GM19328 (cell line): ENCODE measurements around the gene PRR16.

Experiments
- ATAC-seq: cut with Tn5 transposase; IDR thresholded peaks from one replicate; pipeline ENCODE4 v1.9.1; 2021; ENCODE audit warnings: mild to moderate bottlenecking, moderate library complexity; ENCODE audit not compliant: unreplicated experiment

Gene PRR16

DNA sequence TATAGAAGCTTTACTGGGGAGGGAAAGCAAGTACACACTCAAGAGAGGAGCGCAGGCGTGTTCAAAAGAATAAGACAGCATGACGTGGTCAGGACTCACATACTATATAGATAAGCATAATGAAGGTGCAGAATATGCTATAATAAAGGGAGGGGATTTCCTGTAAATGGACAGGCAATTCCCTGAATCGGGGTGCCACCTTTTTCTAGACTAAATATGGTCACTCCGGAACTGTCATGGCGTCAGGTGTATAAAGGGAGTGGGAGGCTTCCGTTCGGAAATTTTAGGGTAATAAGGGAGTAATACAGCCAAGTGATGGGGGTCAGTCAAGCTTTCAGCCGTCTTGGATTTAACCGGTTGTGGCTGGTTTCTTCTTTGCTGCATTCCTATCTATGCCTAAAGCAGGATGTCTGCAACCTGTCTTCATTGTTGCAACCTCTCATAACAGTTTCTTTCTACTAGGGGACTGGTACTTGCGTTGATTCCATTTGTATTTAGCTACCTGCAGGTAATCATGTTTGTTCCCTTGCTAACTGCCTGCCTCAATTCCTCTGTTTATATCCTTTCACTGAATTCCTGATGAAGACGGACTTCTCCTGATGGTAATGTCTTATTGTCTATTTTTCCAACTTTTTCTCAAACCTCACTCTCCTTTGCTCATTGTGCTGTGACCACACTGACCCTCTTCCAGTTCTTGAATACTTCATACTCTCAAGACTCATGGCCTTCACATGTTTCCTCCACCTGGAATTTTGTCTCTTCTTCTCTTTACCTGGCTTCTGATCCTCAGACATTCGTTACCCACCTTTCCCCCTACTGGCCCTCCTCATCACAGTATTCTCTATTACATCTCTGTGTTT is 48.9 kb downstream of the PRR16 start:
- ATAC-seq: no peak

GRCh38 chr5:120516805-120517204 is 52.7 kb downstream of the PRR16 start:
- ATAC-seq: no peak

GRCh38 chr5:120517607-120518252 is 53.6 kb downstream of the PRR16 start:
- no peak for ATAC-seq

DNA sequence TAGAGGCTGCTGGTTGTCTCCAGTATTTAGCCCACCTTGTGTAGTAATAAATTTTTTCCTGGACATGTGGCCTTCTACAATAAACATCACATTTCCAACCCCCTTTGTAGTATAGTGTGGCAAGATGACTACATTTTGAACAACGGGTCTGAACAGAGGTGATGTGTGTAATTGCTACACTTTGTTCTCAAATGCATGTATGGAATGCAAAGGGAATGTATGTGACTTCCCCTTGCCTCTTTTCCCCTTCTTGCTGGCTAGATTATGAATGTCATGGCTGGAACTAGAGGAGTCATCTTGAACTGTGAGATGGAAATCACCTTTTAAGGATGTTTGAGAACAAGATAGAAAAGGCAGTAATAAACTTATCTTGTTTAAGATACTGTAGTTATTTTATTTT is 54.5 kb downstream of the PRR16 start:
- ATAC-seq: no peak

DNA sequence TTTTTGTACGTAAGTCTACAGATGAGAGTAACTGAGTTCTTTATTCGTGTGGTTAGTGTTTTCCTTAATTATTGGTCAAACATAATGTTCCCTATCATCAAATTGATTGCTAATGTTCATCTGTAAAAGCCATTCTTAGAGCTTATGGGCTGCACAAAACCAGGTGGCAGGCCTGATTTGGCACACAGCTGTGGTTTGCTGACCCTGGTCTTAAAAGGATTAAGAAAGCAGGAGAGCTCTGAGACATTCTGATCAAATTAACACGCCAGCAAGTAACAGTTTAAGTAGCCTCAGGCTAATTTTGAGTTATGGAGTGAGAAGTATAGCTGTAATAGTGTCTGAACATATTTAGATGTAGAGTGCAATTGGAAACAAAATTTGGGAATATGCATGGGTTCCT is 63.2 kb downstream of the PRR16 start:
- ATAC-seq: no peak

GRCh38 chr5:120528609-120529008 is 64.5 kb downstream of the PRR16 start:
- ATAC-seq: no peak

DNA sequence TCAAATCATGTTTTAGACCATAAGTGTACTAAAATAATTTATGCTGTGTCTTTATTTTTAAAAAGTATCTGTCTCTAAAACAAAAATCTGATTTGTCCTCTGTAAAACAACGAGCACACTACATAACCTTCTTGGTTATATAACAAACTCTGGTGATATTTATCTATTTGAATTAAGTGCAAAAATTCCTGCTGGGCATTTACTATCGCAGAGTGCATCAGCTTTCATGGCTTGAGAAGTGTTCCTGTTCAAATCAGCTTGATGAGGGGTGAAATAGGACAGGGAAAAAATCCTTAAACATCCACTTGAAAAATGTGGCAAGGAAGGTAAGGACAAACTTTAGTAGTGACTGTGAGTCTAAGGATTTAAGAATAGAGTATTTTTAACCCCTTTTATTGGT is 65.3 kb downstream of the PRR16 start:
- ATAC-seq: no peak

- ATAC-seq: no peak
These were observed 67.1 kb downstream of the PRR16 start for GRCh38 chr5:120531215-120531614.

DNA sequence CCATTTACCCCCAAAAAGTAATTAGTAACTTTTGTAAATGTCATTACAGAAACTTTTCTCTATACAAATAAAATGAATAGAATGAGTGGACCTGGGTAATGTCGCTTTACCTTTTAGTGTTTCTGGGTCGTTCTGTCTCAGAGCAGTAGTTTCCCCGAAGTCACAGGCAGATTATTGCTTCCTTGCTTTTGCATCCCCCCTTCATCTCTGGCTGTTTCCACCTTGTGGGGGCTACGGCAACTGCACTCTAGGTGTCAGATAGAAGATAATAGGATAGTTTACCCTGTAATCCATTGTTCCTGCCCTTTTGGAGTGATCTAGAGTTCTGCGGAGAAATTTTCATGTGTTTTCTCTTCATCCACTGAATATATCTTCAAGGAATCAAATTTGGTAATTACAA is 68.7 kb downstream of the PRR16 start:
- no peak for ATAC-seq

GRCh38 chr5:120533581-120533980 is 69.5 kb downstream of the PRR16 start:
- no peak for ATAC-seq

GRCh38 chr5:120535900-120536299 is 71.8 kb downstream of the PRR16 start:
- ATAC-seq: no peak

- no peak for ATAC-seq
These were observed 74.0 kb downstream of the PRR16 start for GRCh38 chr5:120538149-120538548.

- ATAC-seq: no peak
These were observed 74.5 kb downstream of the PRR16 start for GRCh38 chr5:120538644-120539043.

GRCh38 chr5:120539471-120539870 is 75.4 kb downstream of the PRR16 start:
- ATAC-seq: no peak

- no peak for ATAC-seq
These were observed 76.0 kb downstream of the PRR16 start for GRCh38 chr5:120540097-120540496.

- ATAC-seq: no peak
These were observed 79.9 kb downstream of the PRR16 start for GRCh38 chr5:120544043-120544442.

GRCh38 chr5:120545007-120545406 is 80.9 kb downstream of the PRR16 start:
- no peak for ATAC-seq

DNA sequence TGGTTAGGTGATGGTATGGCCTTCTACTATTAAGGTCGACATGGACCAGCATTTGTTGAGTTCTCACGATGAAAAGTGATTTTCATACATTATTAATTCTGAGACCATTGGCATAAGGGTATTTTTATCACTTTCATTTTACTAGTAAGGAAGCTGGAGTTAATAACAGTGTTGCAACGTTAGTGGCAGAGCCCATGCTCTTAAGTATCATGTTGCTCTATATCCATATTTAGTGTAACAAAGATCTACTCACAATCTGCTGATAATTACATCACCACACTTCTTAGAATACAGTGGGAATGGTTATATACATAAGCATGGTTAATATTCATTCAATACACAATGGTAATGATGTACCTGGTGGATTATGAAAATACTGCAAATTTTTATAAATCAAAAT is 81.9 kb downstream of the PRR16 start:
- no peak for ATAC-seq

- ATAC-seq: no peak
These were observed 82.8 kb downstream of the PRR16 start for GRCh38 chr5:120546922-120547321.

- no peak for ATAC-seq
These were observed 86.3 kb downstream of the PRR16 start for GRCh38 chr5:120550358-120550757.

GRCh38 chr5:120552638-120553037 is 88.5 kb downstream of the PRR16 start:
- no peak for ATAC-seq

DNA sequence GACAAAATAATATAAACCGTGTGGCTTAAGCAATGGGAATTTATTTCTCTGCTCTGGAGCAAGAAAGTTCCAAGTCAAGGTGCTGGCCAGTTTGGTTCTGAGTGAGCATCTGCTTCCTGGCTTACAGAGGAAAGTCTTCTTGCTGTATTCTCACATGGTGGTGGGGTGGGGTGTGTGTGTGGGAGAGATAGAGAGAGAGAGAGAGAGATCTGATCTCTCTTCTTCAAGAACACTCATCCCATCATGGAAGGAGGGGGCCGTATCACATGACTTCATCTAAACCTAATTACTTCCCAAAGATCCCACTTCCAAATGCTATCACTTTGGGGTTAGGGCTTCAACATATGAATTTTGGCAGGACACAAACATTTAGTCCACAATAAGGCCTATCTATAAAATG is 91.2 kb downstream of the PRR16 start:
- no peak for ATAC-seq
